HG03571 (cell line): Measurements from ENCODE around the gene JAG1.

Experiments used
- ATAC-seq: cut with Tn5 transposase; IDR thresholded peaks from one replicate; pipeline ENCODE4 v1.9.1; 2021; ENCODE audit not compliant: unreplicated experiment

JAG1 gene

GRCh38 chr20:10639737-10640556, 33.9 kb downstream of the JAG1 start:
- no peak for ATAC-seq

- ATAC-seq, result no peak
Observed at GRCh38 chr20:10639077-10639736, 34.6 kb downstream of the JAG1 start.

DNA sequence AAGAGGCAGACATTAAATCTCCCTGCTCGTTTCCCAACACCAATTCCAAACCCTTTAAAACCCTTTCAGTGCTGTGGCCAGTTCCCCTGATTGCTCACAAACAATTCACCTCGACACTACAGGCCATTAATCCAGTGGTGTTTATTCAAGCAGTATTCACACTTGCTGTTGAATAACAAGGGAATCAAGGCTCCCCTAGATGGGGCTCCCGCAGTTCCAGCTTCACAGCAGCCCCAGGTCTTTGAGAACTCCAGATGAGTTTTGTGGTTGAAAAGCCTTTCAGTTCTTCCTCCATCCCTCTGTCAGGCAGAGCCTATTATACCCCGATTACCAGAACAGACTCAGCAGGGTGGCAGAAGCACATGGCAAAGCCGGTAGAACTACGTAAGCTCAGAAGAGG, 36.2 kb downstream of the JAG1 start:
- no peak for ATAC-seq

- no peak for ATAC-seq
Observed at GRCh38 chr20:10637031-10637559, 36.7 kb downstream of the JAG1 start.

GRCh38 chr20:10636326-10636818, 37.4 kb downstream of the JAG1 start:
- ATAC-seq, result no peak

DNA sequence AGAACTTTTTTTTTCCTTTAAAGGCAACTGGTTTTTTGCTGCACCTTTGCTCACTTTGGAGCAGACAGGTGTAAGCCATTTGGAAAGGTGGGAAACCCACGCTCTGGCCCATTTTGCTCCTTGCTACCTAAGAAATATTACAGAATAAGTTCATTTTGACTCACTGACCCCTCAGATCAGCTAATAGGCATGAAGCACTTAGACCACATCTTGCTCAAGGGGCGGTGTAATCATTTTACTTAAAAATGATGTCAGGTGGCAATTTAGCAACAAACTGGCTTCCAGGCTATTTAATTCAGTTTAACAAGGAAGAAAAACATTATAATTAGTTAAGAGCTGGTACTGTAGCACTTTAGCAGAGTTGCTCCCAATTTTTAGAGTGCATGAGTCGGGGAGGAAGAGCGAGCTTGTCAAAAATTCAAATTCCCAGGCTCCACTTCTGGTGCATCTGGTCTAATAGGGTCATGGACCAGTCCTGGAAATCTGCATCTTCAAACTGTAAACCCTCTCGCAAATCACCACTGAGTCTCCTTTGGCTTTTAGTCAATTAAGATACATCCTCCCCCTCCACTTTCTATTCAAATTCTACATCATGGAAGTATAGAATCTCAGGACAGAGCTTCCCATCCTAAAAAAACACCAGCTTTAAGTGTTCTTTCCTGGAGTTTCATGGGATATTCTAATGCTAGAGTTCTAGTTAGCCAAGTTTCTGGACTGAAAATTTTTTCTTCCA, 38.2 kb downstream of the JAG1 start:
- no peak for ATAC-seq

DNA sequence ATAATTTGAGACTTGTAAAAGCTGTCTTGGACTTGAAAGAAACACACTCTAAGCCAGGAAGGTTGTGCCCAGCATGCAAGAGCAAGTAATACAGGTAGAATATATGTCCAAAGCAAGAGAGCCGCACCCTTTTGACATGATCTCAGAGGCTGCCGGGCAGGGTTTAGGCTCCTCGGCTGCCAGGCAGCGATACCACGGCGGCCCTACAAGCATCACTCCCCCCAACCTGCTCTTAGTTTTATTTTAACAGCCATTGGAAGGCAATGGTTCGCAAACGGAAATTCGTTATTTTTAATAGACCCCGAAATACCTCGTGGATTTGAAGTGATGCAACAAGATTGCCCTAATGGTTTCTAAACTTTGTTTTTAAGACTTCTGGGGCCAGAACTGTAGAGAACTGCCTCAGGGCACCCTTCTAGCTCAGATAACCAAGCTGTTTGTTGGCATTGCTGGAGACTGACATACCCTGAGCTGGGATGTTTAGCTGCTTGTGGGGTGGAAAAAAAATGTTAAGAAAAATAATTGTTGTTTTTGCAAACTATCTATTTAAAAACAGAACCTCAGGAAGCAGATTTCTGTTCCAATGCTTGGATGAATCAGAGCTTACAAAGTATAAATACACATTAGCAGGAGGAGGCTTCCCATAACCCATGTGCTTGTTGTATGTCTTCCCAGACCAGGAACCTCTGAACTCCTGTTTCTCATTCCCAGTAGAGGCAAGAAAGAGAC, 39.0 kb downstream of the JAG1 start:
- ATAC-seq, result no peak

- no peak for ATAC-seq
Observed at GRCh38 chr20:10634211-10634610, 39.6 kb downstream of the JAG1 start.

GRCh38 chr20:10633718-10634117, 40.1 kb downstream of the JAG1 start:
- ATAC-seq, result no peak

GRCh38 chr20:10632721-10633509, 40.9 kb downstream of the JAG1 start:
- ATAC-seq, result no peak

DNA sequence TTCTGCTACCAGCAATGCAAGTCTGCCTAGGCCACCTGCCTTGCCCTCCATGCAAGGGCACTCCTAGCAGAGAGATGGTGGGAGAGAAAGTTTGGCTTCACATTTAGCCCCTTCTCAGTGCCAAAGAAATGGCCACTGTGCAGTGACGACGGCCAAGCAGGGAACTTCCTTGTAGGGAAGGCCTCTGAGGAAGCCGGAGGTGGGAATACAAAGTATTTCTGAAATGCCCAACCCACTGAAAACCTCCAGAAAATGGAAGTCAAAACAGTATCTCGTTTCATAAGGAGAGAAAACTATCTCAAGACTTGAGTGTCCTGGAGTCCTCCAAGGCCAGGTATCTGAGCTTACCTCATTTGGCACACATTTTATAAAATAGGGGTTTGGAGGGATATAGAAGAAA, 42.7 kb downstream of the JAG1 start:
- ATAC-seq, result no peak

GRCh38 chr20:10629946-10630650, 43.7 kb downstream of the JAG1 start:
- ATAC-seq, result no peak

DNA sequence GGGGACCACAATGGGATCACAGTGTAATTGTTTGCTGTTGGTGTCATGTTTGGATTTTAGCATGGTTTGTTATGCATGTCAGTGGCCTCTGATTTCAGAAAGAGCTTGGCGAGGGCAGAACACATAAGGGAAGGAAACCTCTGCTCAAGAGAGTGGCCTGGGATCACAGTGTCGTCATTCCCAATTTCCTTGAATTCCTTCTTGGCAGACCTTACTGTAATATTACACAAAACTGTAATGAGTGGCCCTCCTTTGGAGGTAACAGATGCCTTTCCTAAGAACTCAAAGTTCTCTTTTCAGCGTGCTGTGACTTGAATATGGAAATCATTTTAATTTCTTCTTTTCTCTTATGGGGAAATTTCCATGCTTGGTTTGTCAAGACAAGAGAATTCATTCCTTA, 46.9 kb downstream of the JAG1 start:
- ATAC-seq, result no peak

DNA sequence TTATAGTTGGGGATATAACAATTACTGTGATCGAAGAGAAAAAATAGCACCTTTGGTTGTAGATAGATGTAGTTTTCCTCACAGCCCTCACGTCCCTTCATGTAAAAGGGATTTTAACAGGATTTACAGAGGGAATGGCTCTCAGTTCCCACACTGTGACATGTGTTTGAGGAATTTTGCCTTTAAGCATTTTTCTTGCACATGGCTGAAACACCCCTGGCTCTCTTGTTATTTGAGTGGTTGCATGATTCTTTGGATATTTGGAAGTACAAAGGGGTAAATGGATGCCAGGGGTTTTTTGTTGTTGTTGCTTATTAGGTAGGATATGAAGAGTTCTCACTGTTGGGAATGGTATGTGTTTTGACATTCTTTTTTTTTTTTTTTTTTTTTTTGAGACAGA, 48.2 kb downstream of the JAG1 start:
- no peak for ATAC-seq

DNA sequence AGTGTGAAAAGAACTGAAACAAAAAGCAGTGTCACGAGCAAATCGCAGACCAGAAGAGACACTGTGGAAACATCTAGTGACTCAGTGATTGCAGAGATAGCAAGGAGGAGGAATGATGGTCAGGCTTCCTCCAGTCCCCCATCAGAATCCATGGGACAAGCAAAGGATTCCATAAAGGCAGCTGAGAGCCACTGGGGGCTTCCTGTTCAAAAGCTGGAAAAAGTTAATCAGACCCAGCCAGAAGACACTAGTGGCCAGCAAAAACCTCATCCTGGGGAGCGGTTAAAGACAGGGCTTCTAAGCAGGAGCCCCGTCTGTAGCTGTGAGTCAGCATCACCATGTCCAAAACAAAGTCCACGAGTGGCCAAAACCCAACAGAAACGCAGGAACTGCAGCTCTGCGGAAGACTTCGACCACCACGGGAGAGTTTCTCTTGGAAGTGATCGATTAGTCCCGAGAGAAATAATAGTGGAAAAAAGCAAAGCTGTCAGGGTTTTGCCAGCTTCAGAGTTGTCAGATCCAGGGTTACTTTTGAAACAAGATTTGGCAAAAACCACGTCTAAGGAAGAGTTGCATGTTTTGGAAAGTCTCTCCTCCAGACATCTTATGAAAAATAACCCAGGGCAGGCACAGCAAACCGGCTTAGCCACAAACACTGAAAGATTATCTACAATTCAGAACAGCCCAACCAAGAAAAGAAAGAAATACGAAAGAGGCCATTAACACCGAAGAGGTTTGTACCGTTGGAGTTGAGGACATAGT, 51.0 kb downstream of the JAG1 start:
- ATAC-seq, result no peak

DNA sequence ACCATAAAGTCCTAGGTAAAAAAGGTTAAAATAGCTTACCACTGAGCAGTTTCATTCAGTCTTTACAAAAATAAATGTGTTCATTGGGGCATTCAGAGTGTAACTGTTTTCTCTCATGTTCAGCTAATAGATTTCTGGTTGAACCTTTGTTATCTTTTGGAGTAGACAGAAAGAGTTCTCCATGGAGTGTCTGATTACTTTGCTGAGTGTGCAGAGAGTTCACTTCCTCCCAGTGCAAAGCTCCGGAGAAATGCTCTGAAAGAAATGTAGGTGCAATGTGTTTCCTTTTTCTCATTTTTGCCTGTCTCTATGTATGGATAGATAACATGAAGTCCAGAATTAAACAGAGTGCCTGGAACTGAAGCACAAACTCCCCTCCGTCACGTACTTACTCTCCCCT, 52.6 kb downstream of the JAG1 start:
- no peak for ATAC-seq

- ATAC-seq, result no peak
Observed at GRCh38 chr20:10619427-10619826, 54.4 kb downstream of the JAG1 start.

GRCh38 chr20:10618611-10619245, 55.1 kb downstream of the JAG1 start:
- no peak for ATAC-seq
